Psoas muscle (tissue), 8 donors: ENCODE results near the gene BRIP1. TPM values are rescaled to one million over a fixed set of nuclear protein-coding genes. Genes with fewer than 3 reads are reported as not detected.

Source experiments
- ATAC-seq, 4 donors: fragments of 200-7000 bp; cut with Tn5 transposase; one replicate each; pipeline ENCODE4 v1.9.1; 2020; ENCODE audit warnings: moderate library complexity in 3 of 4, mild to moderate bottlenecking in 2 of 4
- DNase-seq, 2 donors: peaks; one replicate each; pipeline ENCODE4 v3.0.0-alpha.2; 2020
- H3K27ac ChIP-seq: fragments of 200-600 bp; one replicate; pipeline ENCODE4 v1.8.0; 2022
- H3K27me3 ChIP-seq, 3 donors: fragments of 200-600 bp in 1 of 3; one replicate each; pipeline versions ENCODE4 v1.6.1 to v1.8.0; 2013 to 2022; ENCODE audit warnings: low read length in 2 of 3, mild to moderate bottlenecking in 2 of 3, moderate library complexity in 1 of 3; ENCODE audit not compliant: insufficient read depth in 3 of 3
- H3K36me3 ChIP-seq, 2 donors: fragments of 200-600 bp in 1 of 2; one replicate each; pipeline versions ENCODE4 v1.6.1 to v1.8.0; 2013 to 2022; ENCODE audit warnings: low read depth in 1 of 2, mild to moderate bottlenecking in 1 of 2, moderate library complexity in 1 of 2; ENCODE audit not compliant: insufficient read depth in 1 of 2
- H3K4me1 ChIP-seq: fragments of 200-600 bp; one replicate; pipeline ENCODE4 v1.8.0; 2022
- H3K4me3 ChIP-seq: fragments of 200-600 bp; one replicate; pipeline ENCODE4 v1.8.0; 2022; ENCODE audit warnings: mild to moderate bottlenecking
- H3K9me3 ChIP-seq: fragments of 200-600 bp; one replicate; pipeline ENCODE4 v1.8.0; 2022
- CTCF ChIP-seq: fragments of 200-600 bp; IDR thresholded peaks from one replicate; pipeline ENCODE4 v1.8.0; 2022; ENCODE audit warnings: antibody characterized with exemption
- WGBS, 3 donors: extraction: QIAGEN DNeasy Blood & Tissue Kit; methylation state at CpG; one replicate each; pipeline versions ENCODE4 v1.1.6 to v1.1.7; 2013; 5-methylcytosine and 5-hydroxymethylcytosine counted together
- intact Hi-C, 2 donors: fragments of 100-400 bp; cut with DNase I; formaldehyde crosslinking; loops; one replicate each; pipeline versions ENCODE4 v1.11.0 to v1.14.2; 2022
- polyA plus RNA-seq, 3 donors: library from polyadenylated mRNA; stranded (reverse); fragments of 200-250 nt; gene quantifications; one replicate each; pipeline ENCODE4 v1.2.3, GENCODE V29; 2013
- total RNA-seq, 4 donors: library from RNA; stranded (reverse); fragmentation: NEBNext Ultra II Directional in 2 of 4; extraction: Animal tissue kit (Norgen Biotek cat#: 25700) in 2 of 4; gene quantifications; one replicate each; pipeline versions ENCODE4 v1.2.1 to v1.2.4, GENCODE V29; 2021 to 2023
- donor health status: healthy with polysubstance abuse.
- donor health status: DM: no; HTN: no; CAD: no; lungs with moderate emphysema.
- donor health status: Bipolar disorder and iron deficiency.
- donor health status: healthy.
- donor health status: DM: yes; HTN: yes; CAD: no.
- donor health status: DM: no; HTN: no; CAD: no.
- donor health status: DM: no; HTN: no; CAD: no.
- donor health status: DM: yes; HTN: yes; CAD: no.

Gene BRIP1
- total and polyA plus RNA-seq, 7 donors: 0.03 to 0.40 (median 0.19) TPM; not detected in 1

GRCh38 chr17:61713035-61713434 is 150.3 kb downstream of the BRIP1 start:
- no peaks in the 10 kb centered on the region for H3K27me3 ChIP-seq
- H3K27ac ChIP-seq: no peak overlapping the region
- no peaks in the 10 kb centered on the region for H3K9me3 ChIP-seq
- H3K36me3 ChIP-seq: no peaks in the 10 kb centered on the region
- DNase-seq (no peak), ATAC-seq (no peak)
- WGBS, 3 donors: 97 to 100% (median 99%) methylated on average over 1 of the region's 1 CpG
- H3K4me1 ChIP-seq: no peaks in the 10 kb centered on the region
- no peak for TF ChIP-seq CTCF
- H3K4me3 ChIP-seq: no peak overlapping the region
- intact Hi-C loops: no loop called here

GRCh38 chr17:61710546-61710945 is 152.8 kb downstream of the BRIP1 start:
- Histone ChIP-seq H3K27me3 (no peaks in the 10 kb centered on the region), H3K27ac (no peak overlapping the region), H3K9me3 (no peaks in the 10 kb centered on the region), H3K4me3 (no peak overlapping the region), H3K36me3 (no peaks in the 10 kb centered on the region), H3K4me1 (no peaks in the 10 kb centered on the region)
- intact Hi-C loops: no loop called here
- no peak for DNase-seq
- TF ChIP-seq CTCF: no peak
- no peak for ATAC-seq
- WGBS, 3 donors: 92 to 98% (median 95%) methylated on average over 4 of the region's 4 CpGs

GRCh38 chr17:61709567-61709966 is 153.8 kb downstream of the BRIP1 start:
- no peak for TF ChIP-seq CTCF
- H3K4me1 ChIP-seq: no peaks in the 10 kb centered on the region
- H3K4me3 ChIP-seq: no peak overlapping the region
- 94 to 100% (median 100%) methylated on average over 1 of the region's 1 CpG for WGBS, 3 donors
- no peak for ATAC-seq
- no peak for DNase-seq
- H3K9me3 ChIP-seq: no peaks in the 10 kb centered on the region
- no peak overlapping the region for H3K27ac ChIP-seq
- H3K27me3 ChIP-seq: no peaks in the 10 kb centered on the region
- intact Hi-C loops: no loop called here
- no peaks in the 10 kb centered on the region for H3K36me3 ChIP-seq

GRCh38 chr17:61704935-61705449 is 158.3 kb downstream of the BRIP1 start:
- H3K27ac ChIP-seq: no peak overlapping the region
- no peaks in the 10 kb centered on the region for H3K36me3 ChIP-seq
- no peaks in the 10 kb centered on the region for H3K4me1 ChIP-seq
- ATAC-seq (no peak), DNase-seq (no peak)
- no peak for TF ChIP-seq CTCF
- H3K4me3 ChIP-seq: no peak overlapping the region
- H3K9me3 ChIP-seq: peaks cover 26% of the 10 kb centered on the region
- WGBS, 3 donors: 97 to 99% (median 98%) methylated on average over 3 of the region's 3 CpGs
- intact Hi-C loops: no loop called here
- H3K27me3 ChIP-seq: no peaks in the 10 kb centered on the region

GRCh38 chr17:61702450-61702849 is 160.9 kb downstream of the BRIP1 start:
- no peak overlapping the region for H3K4me3 ChIP-seq
- no peaks in the 10 kb centered on the region for H3K36me3 ChIP-seq
- ATAC-seq (no peak), DNase-seq (no peak)
- no peak overlapping the region for H3K27ac ChIP-seq
- intact Hi-C loops: no loop called here
- no peak for TF ChIP-seq CTCF
- H3K27me3 ChIP-seq: no peaks in the 10 kb centered on the region
- H3K4me1 ChIP-seq: no peaks in the 10 kb centered on the region
- WGBS, 3 donors: 95 to 98% (median 97%) methylated on average over 3 of the region's 3 CpGs
- H3K9me3 ChIP-seq: peaks cover 41% of the 10 kb centered on the region
